ENCODE results near the gene ZDHHC14. TPM values are rescaled to one million over a fixed set of nuclear protein-coding genes. Genes with fewer than 3 reads are reported as not detected.

ZDHHC14 gene
- total RNA-seq, 2 experiments from 2014 or later: 10.7 to 12.1 TPM

- ATAC-seq (no peak), DNase-seq (no peak)
- H3K27ac Mint-ChIP-seq: peak overlapping the region; percentile 1
- ChIA-PET POLR2A (interaction anchor here (0.6 kb wide), 1 partner anchor 59 kb away, joined by 3 read pairs; no protein-coding TSS in a partner anchor), CTCF (no interaction called here)
- H3K9me3 Mint-ChIP-seq (ENCODE audit: insufficient read depth): no peaks in the 10 kb centered on the region
- no peaks in the 10 kb centered on the region for H3K27me3 Mint-ChIP-seq (ENCODE audit: low read depth)
- peaks cover 1% of the 10 kb centered on the region for H3K4me1 Mint-ChIP-seq (ENCODE audit: low read depth)
- no peaks in the 10 kb centered on the region for H3K36me3 Mint-ChIP-seq (ENCODE audit: low read depth)
- H3K4me3 Mint-ChIP-seq: no peak overlapping the region
Observed at GRCh38 chr6:157411368-157411767, 30.4 kb downstream of the ZDHHC14 start.

GRCh38 chr6:157412791-157413190 lies 31.8 kb downstream of the ZDHHC14 start:
- Mint-ChIP-seq H3K4me1 (ENCODE audit: low read depth) (peaks cover 1% of the 10 kb centered on the region), H3K4me3 (no peak overlapping the region), H3K36me3 (ENCODE audit: low read depth) (peaks cover 3% of the 10 kb centered on the region), H3K27me3 (ENCODE audit: low read depth) (no peaks in the 10 kb centered on the region), H3K9me3 (ENCODE audit: insufficient read depth) (no peaks in the 10 kb centered on the region), H3K27ac (no peak overlapping the region)
- POLR2A ChIA-PET: no interaction called here
- DNase-seq (no peak), ATAC-seq (no peak)
- CTCF ChIA-PET: no interaction called here

GRCh38 chr6:157420497-157420896 lies 39.5 kb downstream of the ZDHHC14 start:
- DNase-seq (no peak), ATAC-seq (no peak)
- ChIA-PET CTCF (no interaction called here), POLR2A (no interaction called here)
- H3K4me1 Mint-ChIP-seq (ENCODE audit: low read depth): no peaks in the 10 kb centered on the region
- no peak overlapping the region for H3K27ac Mint-ChIP-seq
- no peaks in the 10 kb centered on the region for H3K9me3 Mint-ChIP-seq (ENCODE audit: insufficient read depth)
- peaks cover 4% of the 10 kb centered on the region for H3K36me3 Mint-ChIP-seq (ENCODE audit: low read depth)
- no peaks in the 10 kb centered on the region for H3K27me3 Mint-ChIP-seq (ENCODE audit: low read depth)
- no peak overlapping the region for H3K4me3 Mint-ChIP-seq

GRCh38 chr6:157424491-157425020 lies 43.6 kb downstream of the ZDHHC14 start:
- no peak for ATAC-seq
- peaks cover 4% of the 10 kb centered on the region for H3K4me1 Mint-ChIP-seq (ENCODE audit: low read depth)
- ChIA-PET POLR2A (no interaction called here), CTCF (no interaction called here)
- H3K4me3 Mint-ChIP-seq: no peak overlapping the region
- no peaks in the 10 kb centered on the region for H3K9me3 Mint-ChIP-seq (ENCODE audit: insufficient read depth)
- no peaks in the 10 kb centered on the region for H3K36me3 Mint-ChIP-seq (ENCODE audit: low read depth)
- peaks cover 4% of the 10 kb centered on the region for H3K27me3 Mint-ChIP-seq (ENCODE audit: low read depth)
- no peak for DNase-seq
- no peak overlapping the region for H3K27ac Mint-ChIP-seq

GRCh38 chr6:157427969-157428368 lies 47.0 kb downstream of the ZDHHC14 start:
- Mint-ChIP-seq H3K27me3 (ENCODE audit: low read depth) (peaks cover 4% of the 10 kb centered on the region), H3K4me1 (ENCODE audit: low read depth) (peaks cover 4% of the 10 kb centered on the region), H3K36me3 (ENCODE audit: low read depth) (no peaks in the 10 kb centered on the region), H3K4me3 (no peak overlapping the region), H3K9me3 (ENCODE audit: insufficient read depth) (no peaks in the 10 kb centered on the region), H3K27ac (no peak overlapping the region)
- no peak for DNase-seq
- no peak for ATAC-seq
- CTCF ChIA-PET: no interaction called here
- POLR2A ChIA-PET: no interaction called here

- Mint-ChIP-seq H3K9me3 (ENCODE audit: insufficient read depth) (no peaks in the 10 kb centered on the region), H3K27me3 (ENCODE audit: low read depth) (peaks cover 4% of the 10 kb centered on the region), H3K4me1 (ENCODE audit: low read depth) (peaks cover 4% of the 10 kb centered on the region), H3K27ac (no peak overlapping the region), H3K4me3 (no peak overlapping the region), H3K36me3 (ENCODE audit: low read depth) (no peaks in the 10 kb centered on the region)
- ATAC-seq (no peak), DNase-seq (no peak)
- POLR2A ChIA-PET: interaction anchor here (0.6 kb wide), 1 partner anchor 11 kb away, joined by 4 read pairs; no protein-coding TSS in a partner anchor
- CTCF ChIA-PET: no interaction called here
Observed at GRCh38 chr6:157428427-157429202, 47.6 kb downstream of the ZDHHC14 start.

GRCh38 chr6:157429248-157429647 lies 48.3 kb downstream of the ZDHHC14 start:
- ChIA-PET POLR2A (no interaction called here), CTCF (no interaction called here)
- Mint-ChIP-seq H3K27ac (no peak overlapping the region), H3K4me3 (no peak overlapping the region), H3K4me1 (ENCODE audit: low read depth) (peaks cover 4% of the 10 kb centered on the region), H3K27me3 (ENCODE audit: low read depth) (peaks cover 4% of the 10 kb centered on the region), H3K9me3 (ENCODE audit: insufficient read depth) (no peaks in the 10 kb centered on the region), H3K36me3 (ENCODE audit: low read depth) (no peaks in the 10 kb centered on the region)
- DNase-seq: no peak
- no peak for ATAC-seq

- Mint-ChIP-seq H3K4me1 (ENCODE audit: low read depth) (peaks cover 4% of the 10 kb centered on the region), H3K27me3 (ENCODE audit: low read depth) (peaks cover 4% of the 10 kb centered on the region), H3K9me3 (ENCODE audit: insufficient read depth) (no peaks in the 10 kb centered on the region), H3K36me3 (ENCODE audit: low read depth) (no peaks in the 10 kb centered on the region), H3K27ac (no peak overlapping the region), H3K4me3 (no peak overlapping the region)
- DNase-seq: no peak
- POLR2A ChIA-PET: no interaction called here
- no peak for ATAC-seq
- CTCF ChIA-PET: no interaction called here
Observed at GRCh38 chr6:157430834-157431233, 49.8 kb downstream of the ZDHHC14 start.

- peaks cover 4% of the 10 kb centered on the region for H3K27me3 Mint-ChIP-seq (ENCODE audit: low read depth)
- H3K27ac Mint-ChIP-seq: no peak overlapping the region
- peaks cover 4% of the 10 kb centered on the region for H3K4me1 Mint-ChIP-seq (ENCODE audit: low read depth)
- H3K36me3 Mint-ChIP-seq (ENCODE audit: low read depth): no peaks in the 10 kb centered on the region
- CTCF ChIA-PET: interaction anchor here (1.2 kb wide), 1 partner anchor 11 kb away, joined by 3 read pairs; no protein-coding TSS in a partner anchor
- no peak overlapping the region for H3K4me3 Mint-ChIP-seq
- no peaks in the 10 kb centered on the region for H3K9me3 Mint-ChIP-seq (ENCODE audit: insufficient read depth)
- DNase-seq (no peak), ATAC-seq (no peak)
- POLR2A ChIA-PET: interaction anchor here (0.7 kb wide), 1 partner anchor 14 kb away, joined by 3 read pairs; no protein-coding TSS in a partner anchor
Observed at GRCh38 chr6:157432231-157432891, 51.4 kb downstream of the ZDHHC14 start.

- no peak overlapping the region for H3K27ac Mint-ChIP-seq
Observed at GRCh38 chr6:157432892-157433265, 51.9 kb downstream of the ZDHHC14 start.

GRCh38 chr6:157433678-157434081 lies 52.7 kb downstream of the ZDHHC14 start:
- Mint-ChIP-seq H3K4me3 (no peak overlapping the region), H3K4me1 (ENCODE audit: low read depth) (peaks cover 4% of the 10 kb centered on the region), H3K27me3 (ENCODE audit: low read depth) (peaks cover 4% of the 10 kb centered on the region), H3K27ac (no peak overlapping the region), H3K36me3 (ENCODE audit: low read depth) (no peaks in the 10 kb centered on the region), H3K9me3 (ENCODE audit: insufficient read depth) (no peaks in the 10 kb centered on the region)
- ChIA-PET CTCF (interaction anchor here (1.1 kb wide), 1 partner anchor 11 kb away, joined by 3 read pairs; no protein-coding TSS in a partner anchor), POLR2A (no interaction called here)
- no peak for ATAC-seq
- no peak for DNase-seq

More at GRCh38 chr6:157432892-157433265, 51.9 kb downstream of the ZDHHC14 start:
- Mint-ChIP-seq H3K9me3 (ENCODE audit: insufficient read depth) (no peaks in the 10 kb centered on the region), H3K4me3 (no peak overlapping the region), H3K4me1 (ENCODE audit: low read depth) (peaks cover 4% of the 10 kb centered on the region), H3K27me3 (ENCODE audit: low read depth) (peaks cover 4% of the 10 kb centered on the region), H3K36me3 (ENCODE audit: low read depth) (no peaks in the 10 kb centered on the region)
- ATAC-seq (no peak), DNase-seq (no peak)
- ChIA-PET POLR2A (interaction anchor here (0.6 to 0.7 kb wide), 2 partner anchors 15 to 95 kb away, joined by 3 to 5 read pairs; no protein-coding TSS in a partner anchor), CTCF (interaction anchor here (1.1 to 1.2 kb wide), 2 partner anchors 11 kb away, joined by 3 read pairs; no protein-coding TSS in a partner anchor)
